Measurements from ENCODE around the gene RBAK.
"Not testable (repeated sequence)": the region's sequence is repeated elsewhere in the genome, so short reads cannot be mapped to it uniquely, and the experiment has no call there.

RBAK gene

GRCh38 chr7:5064391-5065106, 18.9 kb downstream of the RBAK start:
- Mint-ChIP-seq H3K36me3 (ENCODE audit: insufficient read depth) (peaks cover 46% of the 10 kb centered on the region), H3K27me3 (no peaks in the 10 kb centered on the region), H3K4me3 (no peak overlapping the region), H3K27ac (ENCODE audit: low read depth) (no peak overlapping the region), H3K9me3 (peaks cover 23% of the 10 kb centered on the region), H3K4me1 (no peaks in the 10 kb centered on the region)
- ATAC-seq (replicated peaks; ENCODE audit: extremely low read depth, poor library complexity, severe bottlenecking) (no peak), DNase-seq (ENCODE audit: low spot score in 2 of 2) (no peak)

DNA sequence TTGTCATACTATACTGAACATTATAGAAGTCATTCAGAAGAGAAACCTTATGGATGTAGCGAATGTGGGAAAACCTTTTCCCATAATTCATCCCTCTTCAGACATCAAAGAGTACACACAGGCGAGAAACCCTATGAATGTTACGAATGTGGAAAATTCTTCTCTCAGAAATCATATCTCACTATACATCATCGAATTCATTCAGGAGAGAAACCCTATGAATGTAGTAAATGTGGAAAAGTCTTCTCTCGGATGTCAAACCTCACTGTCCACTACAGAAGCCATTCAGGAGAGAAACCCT, 19.4 kb downstream of the RBAK start:
- H3K36me3 Mint-ChIP-seq (ENCODE audit: insufficient read depth) = peaks cover 41% of the 10 kb centered on the region
- peaks cover 20% of the 10 kb centered on the region for H3K9me3 Mint-ChIP-seq

DNA sequence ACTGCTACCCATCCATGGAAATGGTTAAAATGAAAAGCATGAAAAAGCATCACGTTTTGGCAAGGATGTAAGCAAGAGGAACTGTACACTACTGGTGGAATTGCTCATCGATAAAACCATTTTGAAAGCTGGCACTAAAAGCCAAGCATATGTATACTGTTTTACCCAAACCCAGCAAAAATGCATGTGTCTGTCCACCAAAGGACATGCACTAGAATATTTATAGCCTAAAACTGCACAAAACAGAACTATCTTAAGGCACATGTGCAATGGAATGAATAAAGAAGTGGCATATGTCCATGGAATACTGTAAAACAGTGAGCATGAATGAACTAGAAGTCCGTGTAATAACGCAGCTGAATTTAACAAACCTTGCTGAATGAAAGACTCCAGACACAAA, 22.9 kb downstream of the RBAK start:
- peaks cover 16% of the 10 kb centered on the region for H3K36me3 Mint-ChIP-seq (ENCODE audit: insufficient read depth)
- no peak overlapping the region for H3K4me3 Mint-ChIP-seq
- peaks cover 10% of the 10 kb centered on the region for H3K4me1 Mint-ChIP-seq
- peaks cover 10% of the 10 kb centered on the region for H3K9me3 Mint-ChIP-seq
- H3K27ac Mint-ChIP-seq (ENCODE audit: low read depth) = no peak overlapping the region
- H3K27me3 Mint-ChIP-seq = peaks cover 16% of the 10 kb centered on the region
- no peak for ATAC-seq (replicated peaks; ENCODE audit: extremely low read depth, poor library complexity, severe bottlenecking)
- DNase-seq (ENCODE audit: low spot score in 2 of 2) = no peak

More for the DNA sequence above, 19.4 kb downstream of the RBAK start:
- DNase-seq (ENCODE audit: low spot score in 2 of 2) (no peak), ATAC-seq (replicated peaks; ENCODE audit: extremely low read depth, poor library complexity, severe bottlenecking) (no peak)
- Mint-ChIP-seq H3K27me3 (no peaks in the 10 kb centered on the region), H3K27ac (ENCODE audit: low read depth) (no peak overlapping the region), H3K4me3 (no peak overlapping the region), H3K4me1 (no peaks in the 10 kb centered on the region)

GRCh38 chr7:5070206-5070605, 24.5 kb downstream of the RBAK start:
- Mint-ChIP-seq H3K4me3 (no peak overlapping the region), H3K9me3 (peaks cover 8% of the 10 kb centered on the region), H3K27me3 (peaks cover 20% of the 10 kb centered on the region), H3K27ac (ENCODE audit: low read depth) (no peak overlapping the region), H3K36me3 (ENCODE audit: insufficient read depth) (peaks cover 4% of the 10 kb centered on the region), H3K4me1 (peaks cover 10% of the 10 kb centered on the region)
- no peak for DNase-seq (ENCODE audit: low spot score in 2 of 2)
- no peak for ATAC-seq (replicated peaks; ENCODE audit: extremely low read depth, poor library complexity, severe bottlenecking)

DNA sequence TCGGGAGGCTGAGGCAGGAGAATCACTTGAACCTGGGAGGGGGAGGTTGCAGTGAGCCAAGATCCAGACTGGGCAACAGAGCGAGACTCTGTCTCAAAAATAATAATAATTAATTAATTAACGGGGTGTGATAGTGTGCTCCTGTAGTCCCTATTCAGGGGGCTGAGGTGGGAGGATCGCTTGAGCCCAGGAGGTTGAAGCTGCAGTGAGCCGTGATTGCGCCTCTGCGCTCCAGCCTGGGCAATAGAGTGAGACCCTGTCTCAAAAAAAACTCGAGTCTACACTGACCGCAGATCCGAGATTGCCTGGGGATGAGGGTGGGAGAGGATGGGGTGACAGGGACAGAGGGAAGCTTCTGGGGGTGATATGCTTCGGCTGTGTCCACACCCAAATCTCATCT, 29.5 kb downstream of the RBAK start:
- not testable (repeated sequence) for H3K36me3 Mint-ChIP-seq (ENCODE audit: insufficient read depth); ATAC-seq (replicated peaks; ENCODE audit: extremely low read depth, poor library complexity, severe bottlenecking); H3K9me3 Mint-ChIP-seq; DNase-seq (ENCODE audit: low spot score in 2 of 2); H3K27ac Mint-ChIP-seq (ENCODE audit: low read depth); H3K4me3 Mint-ChIP-seq
- Mint-ChIP-seq H3K27me3 (peaks cover 40% of the 10 kb centered on the region), H3K4me1 (peaks cover 10% of the 10 kb centered on the region)

DNA sequence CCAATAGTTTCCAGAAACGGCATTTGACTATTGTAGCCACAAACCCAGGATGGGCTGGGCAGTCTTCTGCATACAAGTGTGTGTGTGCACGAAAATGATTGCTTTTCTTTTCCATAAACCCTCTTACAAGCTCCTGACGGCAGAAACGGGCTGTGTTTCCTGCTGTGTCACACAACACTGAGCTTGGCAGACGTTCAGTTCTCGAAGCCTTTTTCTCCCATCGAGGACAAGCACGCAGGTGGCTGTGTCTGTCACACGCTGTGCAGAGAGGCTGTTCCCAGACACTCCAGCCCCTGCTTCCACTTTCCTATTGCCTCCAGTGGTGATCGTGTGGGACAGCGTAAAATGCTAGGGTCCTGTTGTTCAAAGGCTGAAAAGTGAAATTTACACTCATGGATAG, 32.1 kb downstream of the RBAK start:
- Mint-ChIP-seq H3K36me3 (ENCODE audit: insufficient read depth) (peaks cover 6% of the 10 kb centered on the region), H3K9me3 (no peaks in the 10 kb centered on the region), H3K27me3 (peaks cover 29% of the 10 kb centered on the region), H3K4me1 (no peaks in the 10 kb centered on the region), H3K27ac (ENCODE audit: low read depth) (no peak overlapping the region), H3K4me3 (no peak overlapping the region)
- DNase-seq (ENCODE audit: low spot score in 2 of 2) (no peak), ATAC-seq (replicated peaks; ENCODE audit: extremely low read depth, poor library complexity, severe bottlenecking) (no peak)

DNA sequence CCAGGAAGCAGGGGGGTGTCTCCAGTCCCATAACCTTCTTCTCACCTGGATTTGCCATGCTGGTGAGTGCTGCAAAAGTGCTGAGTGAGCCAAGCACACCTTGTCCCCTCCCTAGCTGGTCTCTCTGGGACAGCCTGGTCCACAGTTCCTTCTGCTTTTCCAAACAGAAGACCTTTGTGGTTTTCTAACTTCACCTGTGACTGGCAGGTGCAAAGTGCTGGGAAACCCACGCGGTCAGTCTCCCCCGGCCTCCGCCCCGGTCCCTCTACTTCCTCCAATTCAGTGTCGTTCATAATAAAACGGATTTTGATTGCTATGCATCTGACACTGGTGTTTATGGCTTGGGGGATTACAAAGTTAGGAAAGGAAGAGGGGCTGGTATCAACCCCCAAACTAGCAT, 37.1 kb downstream of the RBAK start:
- H3K4me3 Mint-ChIP-seq = no peak overlapping the region
- no peaks in the 10 kb centered on the region for H3K9me3 Mint-ChIP-seq
- DNase-seq (ENCODE audit: low spot score in 2 of 2) = no peak
- no peak overlapping the region for H3K27ac Mint-ChIP-seq (ENCODE audit: low read depth)
- ATAC-seq (replicated peaks; ENCODE audit: extremely low read depth, poor library complexity, severe bottlenecking) = no peak
- peaks cover 34% of the 10 kb centered on the region for H3K27me3 Mint-ChIP-seq
- no peaks in the 10 kb centered on the region for H3K4me1 Mint-ChIP-seq
- peaks cover 4% of the 10 kb centered on the region for H3K36me3 Mint-ChIP-seq (ENCODE audit: insufficient read depth)

- Mint-ChIP-seq H3K9me3 (no peaks in the 10 kb centered on the region), H3K36me3 (ENCODE audit: insufficient read depth) (peaks cover 1% of the 10 kb centered on the region), H3K4me3 (no peak overlapping the region), H3K27ac (ENCODE audit: low read depth) (no peak overlapping the region), H3K4me1 (no peaks in the 10 kb centered on the region), H3K27me3 (peaks cover 29% of the 10 kb centered on the region)
- DNase-seq (ENCODE audit: low spot score in 2 of 2) = no peak
- ATAC-seq (replicated peaks; ENCODE audit: extremely low read depth, poor library complexity, severe bottlenecking) = no peak
Observed at GRCh38 chr7:5083311-5083711, 37.7 kb downstream of the RBAK start.

GRCh38 chr7:5086256-5086655, 40.6 kb downstream of the RBAK start:
- peaks cover 21% of the 10 kb centered on the region for H3K27me3 Mint-ChIP-seq
- no peaks in the 10 kb centered on the region for H3K4me1 Mint-ChIP-seq
- DNase-seq (ENCODE audit: low spot score in 2 of 2) (no peak), ATAC-seq (replicated peaks; ENCODE audit: extremely low read depth, poor library complexity, severe bottlenecking) (no peak)
- no peaks in the 10 kb centered on the region for H3K9me3 Mint-ChIP-seq
- H3K27ac Mint-ChIP-seq (ENCODE audit: low read depth) = no peak overlapping the region
- H3K36me3 Mint-ChIP-seq (ENCODE audit: insufficient read depth) = peaks cover 1% of the 10 kb centered on the region
- no peak overlapping the region for H3K4me3 Mint-ChIP-seq

DNA sequence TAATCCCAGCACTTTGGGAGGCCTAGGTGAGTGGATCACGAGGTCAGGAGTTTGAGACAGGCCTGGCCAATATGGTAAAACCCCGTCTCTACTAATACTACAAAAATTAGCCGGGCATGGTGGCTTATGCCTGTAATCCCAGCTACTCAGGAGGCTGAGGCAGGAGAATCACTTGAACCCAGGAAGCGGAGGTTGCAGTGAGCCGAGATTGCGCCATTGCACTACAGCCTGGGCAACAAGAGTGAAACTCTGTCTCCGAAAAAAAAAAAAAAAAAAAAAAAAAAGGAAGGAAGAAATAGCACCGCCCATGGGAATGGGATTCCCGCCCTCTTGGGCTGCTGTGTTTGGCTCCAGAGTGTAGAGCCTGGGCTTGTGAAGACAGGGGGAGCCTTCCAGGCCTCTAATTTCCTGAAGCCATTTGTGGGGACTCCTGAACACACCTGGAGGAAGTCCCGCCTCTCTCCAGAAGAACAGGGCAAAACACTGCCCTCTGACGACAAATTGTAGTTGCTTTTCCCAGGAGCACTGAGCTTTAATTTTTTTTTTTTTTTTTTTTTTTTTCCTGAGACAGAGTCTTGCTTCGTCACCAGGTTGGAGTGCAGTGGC, 42.7 kb downstream of the RBAK start:
- H3K27me3 Mint-ChIP-seq = peaks cover 20% of the 10 kb centered on the region
- H3K27ac Mint-ChIP-seq (ENCODE audit: low read depth); H3K9me3 Mint-ChIP-seq; H3K36me3 Mint-ChIP-seq (ENCODE audit: insufficient read depth); H3K4me3 Mint-ChIP-seq; H3K4me1 Mint-ChIP-seq; ATAC-seq (replicated peaks; ENCODE audit: extremely low read depth, poor library complexity, severe bottlenecking); DNase-seq (ENCODE audit: low spot score in 2 of 2): not testable (repeated sequence)

- DNase-seq (ENCODE audit: low spot score in 2 of 2) (no peak), ATAC-seq (replicated peaks; ENCODE audit: extremely low read depth, poor library complexity, severe bottlenecking) (no peak)
- Mint-ChIP-seq H3K4me1 (no peaks in the 10 kb centered on the region), H3K27me3 (peaks cover 14% of the 10 kb centered on the region), H3K36me3 (ENCODE audit: insufficient read depth) (no peaks in the 10 kb centered on the region), H3K27ac (ENCODE audit: low read depth) (no peak overlapping the region), H3K4me3 (no peak overlapping the region), H3K9me3 (peaks cover 3% of the 10 kb centered on the region)
Observed at GRCh38 chr7:5088906-5089305, 43.2 kb downstream of the RBAK start.

DNA sequence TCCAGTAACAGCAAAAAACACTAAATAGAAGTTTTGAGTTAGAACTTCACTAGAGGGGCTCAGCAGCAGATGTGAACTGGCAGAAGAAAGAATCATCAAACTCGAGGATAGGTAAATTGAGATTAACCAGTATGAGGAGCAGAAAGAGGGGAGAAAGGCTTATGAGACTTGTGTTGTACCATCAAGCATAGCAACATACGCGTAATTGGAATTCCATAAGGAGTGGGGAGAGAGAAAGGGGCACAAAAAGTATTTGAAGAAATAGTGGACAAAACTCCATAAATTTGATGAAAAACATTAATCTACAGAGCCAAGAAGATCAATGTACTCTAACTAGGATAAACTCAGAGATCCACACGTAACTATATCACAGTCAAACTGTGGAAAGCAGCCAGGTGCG, 48.3 kb downstream of the RBAK start:
- Mint-ChIP-seq H3K9me3 (peaks cover 12% of the 10 kb centered on the region), H3K27me3 (peaks cover under 1% of the 10 kb centered on the region), H3K4me1 (no peaks in the 10 kb centered on the region), H3K27ac (ENCODE audit: low read depth) (no peak overlapping the region), H3K36me3 (ENCODE audit: insufficient read depth) (peaks cover 2% of the 10 kb centered on the region), H3K4me3 (no peak overlapping the region)
- ATAC-seq (replicated peaks; ENCODE audit: extremely low read depth, poor library complexity, severe bottlenecking) (no peak), DNase-seq (ENCODE audit: low spot score in 2 of 2) (no peak)

DNA sequence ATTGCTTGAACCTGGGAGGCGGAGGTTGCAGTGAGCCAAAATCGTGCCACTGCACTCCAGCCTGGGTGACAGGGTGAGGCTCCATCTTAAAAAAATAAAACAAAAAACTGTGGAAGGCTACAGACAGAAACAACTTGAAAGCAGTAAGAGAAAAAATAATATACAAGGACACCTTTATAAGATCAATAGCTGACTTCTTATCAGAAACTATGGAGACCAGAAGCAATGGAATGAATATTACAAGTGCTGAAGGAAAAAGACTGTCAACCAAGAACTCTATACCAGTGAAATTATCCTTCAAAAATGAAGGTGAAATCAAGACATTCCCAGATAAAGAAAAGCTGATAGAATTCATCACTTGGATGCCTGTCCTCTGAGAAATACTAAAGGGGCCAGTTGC, 49.0 kb downstream of the RBAK start:
- no peak overlapping the region for H3K27ac Mint-ChIP-seq (ENCODE audit: low read depth)
- H3K27me3 Mint-ChIP-seq = peaks cover 7% of the 10 kb centered on the region
- ATAC-seq (replicated peaks; ENCODE audit: extremely low read depth, poor library complexity, severe bottlenecking) = no peak
- H3K4me3 Mint-ChIP-seq = no peak overlapping the region
- no peaks in the 10 kb centered on the region for H3K4me1 Mint-ChIP-seq
- no peak for DNase-seq (ENCODE audit: low spot score in 2 of 2)
- H3K36me3 Mint-ChIP-seq (ENCODE audit: insufficient read depth) = peaks cover 2% of the 10 kb centered on the region
- peaks cover 12% of the 10 kb centered on the region for H3K9me3 Mint-ChIP-seq
